Measurements from ENCODE around the gene RUNX1. TPM values are rescaled to one million over a fixed set of nuclear protein-coding genes. Genes with fewer than 3 reads are reported as not detected.
A peak's percentile ranks its signal among the peaks of the same experiment; 100 is the strongest.

Gene RUNX1
- total RNA-seq, 6 experiments from 2014 or later, result 2.9 to 18.3 (median 4.3) TPM

GRCh38 chr21:35075546-35075945, 26.4 kb upstream of the RUNX1 start:
- H3K36me3 ChIP-seq, result no peaks in the 10 kb centered on the region
- peaks cover 0 to 5% (median 0%) of the 10 kb centered on the region in 4 donors for H3K9me3 ChIP-seq
- no peak for DNase-seq
- 49% methylated on average over 6 of the region's 6 CpGs for WGBS (ENCODE audit: insufficient coverage, low coverage, low lambda C conversion rate, missing lambda C conversion rate)
- H3K27ac ChIP-seq, result no peak overlapping the region
- no peak for TF ChIP-seq CTCF (IDR thresholded peaks at IDR 0.05)
- no peak for TF ChIP-seq POLR2A (IDR thresholded peaks at IDR 0.05)
- intact Hi-C loops (cut with DNase I), result no loop called here
- H3K27me3 ChIP-seq, result no peaks in the 10 kb centered on the region
- no peak overlapping the region for H3K4me3 ChIP-seq
- H3K4me1 ChIP-seq, result no peaks in the 10 kb centered on the region
- peak in 1 of 4 donors; percentile 25 for ATAC-seq

GRCh38 chr21:35072960-35073359, 23.9 kb upstream of the RUNX1 start:
- WGBS (ENCODE audit: insufficient coverage, low coverage, low lambda C conversion rate, missing lambda C conversion rate), result 50% methylated on average over 1 of the region's 11 CpGs
- TF ChIP-seq CTCF (IDR thresholded peaks at IDR 0.05), result no peak
- no peak for TF ChIP-seq POLR2A (IDR thresholded peaks at IDR 0.05)
- Histone ChIP-seq H3K36me3 (no peaks in the 10 kb centered on the region), H3K4me3 (no peak overlapping the region), H3K27ac (no peak overlapping the region), H3K4me1 (no peaks in the 10 kb centered on the region), H3K27me3 (no peaks in the 10 kb centered on the region), H3K9me3 (peaks cover 0 to 5% (median 0%) of the 10 kb centered on the region in 4 donors)
- ATAC-seq (peak in 1 of 4 donors; percentile 14), DNase-seq (no peak)
- intact Hi-C loops (cut with DNase I), result no loop called here

- no peaks in the 10 kb centered on the region for H3K36me3 ChIP-seq
- no peaks in the 10 kb centered on the region for H3K4me1 ChIP-seq
- 58% methylated on average over 4 of the region's 5 CpGs for WGBS (ENCODE audit: insufficient coverage, low coverage, low lambda C conversion rate, missing lambda C conversion rate)
- DNase-seq (no peak), ATAC-seq (no peak)
- peaks cover 0 to 5% (median 0%) of the 10 kb centered on the region in 4 donors for H3K9me3 ChIP-seq
- intact Hi-C loops (cut with DNase I), result no loop called here
- TF ChIP-seq POLR2A (IDR thresholded peaks at IDR 0.05) (no peak), CTCF (IDR thresholded peaks at IDR 0.05) (no peak)
- H3K27me3 ChIP-seq, result no peaks in the 10 kb centered on the region
- H3K4me3 ChIP-seq, result no peak overlapping the region
- no peak overlapping the region for H3K27ac ChIP-seq
These were observed 23.5 kb upstream of the RUNX1 start for GRCh38 chr21:35072557-35072956.

- peaks cover 0 to 5% (median 0%) of the 10 kb centered on the region in 4 donors for H3K9me3 ChIP-seq
- no peaks in the 10 kb centered on the region for H3K4me1 ChIP-seq
- H3K4me3 ChIP-seq, result no peak overlapping the region
- H3K27ac ChIP-seq, result no peak overlapping the region
- H3K27me3 ChIP-seq, result no peaks in the 10 kb centered on the region
- 63% methylated on average over 2 of the region's 2 CpGs for WGBS (ENCODE audit: insufficient coverage, low coverage, low lambda C conversion rate, missing lambda C conversion rate)
- TF ChIP-seq POLR2A (IDR thresholded peaks at IDR 0.05), result no peak
- no peak for TF ChIP-seq CTCF (IDR thresholded peaks at IDR 0.05)
- DNase-seq (no peak), ATAC-seq (no peak)
- no peaks in the 10 kb centered on the region for H3K36me3 ChIP-seq
- intact Hi-C loops (cut with DNase I), result no loop called here
These were observed 22.2 kb upstream of the RUNX1 start for GRCh38 chr21:35071347-35071746.

- Histone ChIP-seq H3K4me3 (no peak overlapping the region), H3K9me3 (peaks cover 0 to 5% (median 0%) of the 10 kb centered on the region in 4 donors), H3K4me1 (no peaks in the 10 kb centered on the region), H3K27ac (no peak overlapping the region), H3K36me3 (no peaks in the 10 kb centered on the region), H3K27me3 (no peaks in the 10 kb centered on the region)
- no peak for ATAC-seq
- no peak for TF ChIP-seq POLR2A (IDR thresholded peaks at IDR 0.05)
- no peak for TF ChIP-seq CTCF (IDR thresholded peaks at IDR 0.05)
- 68% methylated on average over 5 of the region's 5 CpGs for WGBS (ENCODE audit: insufficient coverage, low coverage, low lambda C conversion rate, missing lambda C conversion rate)
- DNase-seq, result no peak
- intact Hi-C loops (cut with DNase I), result no loop called here
These were observed 21.3 kb upstream of the RUNX1 start for GRCh38 chr21:35070436-35070835.

Measured in right lobe of liver (tissue), 6 donors.